NT2/D1 (cell line): ENCODE results near the gene TP53I11.

Experiments used
- SUZ12 ChIP-seq: IDR thresholded peaks from 2 replicates; pipeline ENCODE4 v1.6.1; 2011; ENCODE audit not compliant: insufficient read length, insufficient read depth; ENCODE audit errors: extremely low read depth
- YY1 ChIP-seq: IDR thresholded peaks from 2 replicates; pipeline ENCODE4 v1.6.1; 2011; ENCODE audit not compliant: insufficient read length, insufficient read depth
- ZNF274 ChIP-seq: IDR thresholded peaks from 2 replicates; pipeline ENCODE4 v1.6.1; 2011; ENCODE audit warnings: mild to moderate bottlenecking, low read depth, low read length

DNA sequence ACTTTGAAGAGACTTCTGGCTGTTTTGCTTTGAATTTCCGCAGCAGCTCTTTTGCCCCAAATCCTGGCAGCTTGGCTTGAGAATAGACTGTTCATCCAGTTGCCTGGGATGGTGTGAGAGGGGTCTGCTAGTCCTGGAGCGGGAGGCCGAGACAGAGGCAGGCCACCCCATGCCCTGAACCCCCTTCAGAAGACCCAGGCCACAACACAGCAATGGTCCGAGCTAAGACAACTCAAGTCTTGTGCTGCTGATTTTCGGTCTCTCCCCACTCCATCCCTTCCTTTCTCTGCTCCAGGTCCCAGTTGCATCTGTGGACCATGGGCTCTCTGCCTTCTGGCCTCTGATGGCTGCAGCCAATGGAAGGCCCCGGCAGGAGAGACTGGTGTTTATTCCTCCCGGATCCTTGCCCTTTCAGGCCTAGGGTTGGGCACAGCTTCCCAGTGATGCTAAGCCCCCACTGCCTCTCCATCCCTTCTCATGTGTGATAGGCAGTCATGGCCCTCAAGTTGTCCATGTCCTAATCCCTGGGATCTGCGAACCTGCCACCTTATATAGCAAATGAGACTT, 31.9 kb upstream of the TP53I11 start:
- TF ChIP-seq YY1 (no peak), SUZ12 (no peak), ZNF274 (no peak)
